Measurements from ENCODE around the gene SETBP1. TPM values are rescaled to one million over a fixed set of nuclear protein-coding genes. Genes with fewer than 3 reads are reported as not detected.

SETBP1 gene
- total RNA-seq, 1 experiment from 2014 or later: 9.6 TPM

- TF ChIP-seq ARID4B (CRISPR knock-in tag; IDR thresholded peaks at IDR 0.05; ENCODE audit: borderline replicate concordance) (no peak), ZBTB21 (CRISPR knock-in tag; IDR thresholded peaks at IDR 0.05; ENCODE audit: borderline replicate concordance) (no peak), TEAD4 (CRISPR knock-in tag; IDR thresholded peaks at IDR 0.05) (no peak), ERG (CRISPR knock-in tag; IDR thresholded peaks at IDR 0.05) (no peak), MXD4 (CRISPR knock-in tag; IDR thresholded peaks at IDR 0.05; ENCODE audit: borderline replicate concordance) (no peak)
Measured at GRCh38 chr18:45050712-45051601, 370.3 kb downstream of the SETBP1 start (continued).

- H3K9me3 Mint-ChIP-seq: no peaks in the 10 kb centered on the region
- H3K36me3 Mint-ChIP-seq: no peaks in the 10 kb centered on the region
- H3K4me3 Mint-ChIP-seq: no peak overlapping the region
- no peaks in the 10 kb centered on the region for H3K27me3 Mint-ChIP-seq (ENCODE audit: low read depth)
- TF ChIP-seq E2F5 (CRISPR knock-in tag; IDR thresholded peaks at IDR 0.05): no peak
- TF ChIP-seq TEAD4 (CRISPR knock-in tag; IDR thresholded peaks at IDR 0.05): no peak
- no peak for TF ChIP-seq ZMAT4 (CRISPR knock-in tag; IDR thresholded peaks at IDR 0.05)
- TF ChIP-seq TCF7 (CRISPR knock-in tag; IDR thresholded peaks at IDR 0.05; ENCODE audit: low read depth): no peak
- no peak for TF ChIP-seq GRHL2 (CRISPR knock-in tag; IDR thresholded peaks at IDR 0.05; ENCODE audit: insufficient replicate concordance, severe bottlenecking)
- H3K27ac Mint-ChIP-seq: no peak overlapping the region
- ChIA-PET POLR2A (no interaction called here), CTCF (no interaction called here)
- peaks cover 6% of the 10 kb centered on the region for H3K4me1 Mint-ChIP-seq
- DNase-seq (ENCODE audit: low spot score) (no peak), ATAC-seq (no peak)
Measured at GRCh38 chr18:45054636-45055035, 373.9 kb downstream of the SETBP1 start.

- H3K4me1 Mint-ChIP-seq: peaks cover 6% of the 10 kb centered on the region
- H3K36me3 Mint-ChIP-seq: no peaks in the 10 kb centered on the region
- POLR2A ChIA-PET: no interaction called here
- DNase-seq (ENCODE audit: low spot score) (no peak), ATAC-seq (no peak)
- H3K27me3 Mint-ChIP-seq (ENCODE audit: low read depth): no peaks in the 10 kb centered on the region
- H3K27ac Mint-ChIP-seq: no peak overlapping the region
- H3K9me3 Mint-ChIP-seq: no peaks in the 10 kb centered on the region
- CTCF ChIA-PET: no interaction called here
- TF ChIP-seq ETV6 (CRISPR knock-in tag; IDR thresholded peaks at IDR 0.05) (no peak), JAZF1 (CRISPR knock-in tag; IDR thresholded peaks at IDR 0.05) (no peak), RORB (CRISPR knock-in tag; IDR thresholded peaks at IDR 0.05) (no peak), USF2 (CRISPR knock-in tag; IDR thresholded peaks at IDR 0.05) (no peak), TP53 (CRISPR knock-in tag; IDR thresholded peaks at IDR 0.05) (no peak), CDX4 (CRISPR knock-in tag; IDR thresholded peaks at IDR 0.05; ENCODE audit: borderline replicate concordance) (no peak), ATF2 (CRISPR knock-in tag; IDR thresholded peaks at IDR 0.05; ENCODE audit: borderline replicate concordance, low read depth) (no peak), JUN (CRISPR knock-in tag; IDR thresholded peaks at IDR 0.05) (no peak), MAX (CRISPR knock-in tag; IDR thresholded peaks at IDR 0.05) (no peak), FOXP4 (CRISPR knock-in tag; IDR thresholded peaks at IDR 0.05) (no peak), NR2C2 (CRISPR knock-in tag; IDR thresholded peaks at IDR 0.05) (no peak)
- no peak overlapping the region for H3K4me3 Mint-ChIP-seq
Measured at GRCh38 chr18:45055811-45056210, 375.1 kb downstream of the SETBP1 start.
